ENCODE results near the gene WNK1.
"Not testable (repeated sequence)": the region's sequence is repeated elsewhere in the genome, so short reads cannot be mapped to it uniquely, and the experiment has no call there.

The WNK1 gene

DNA sequence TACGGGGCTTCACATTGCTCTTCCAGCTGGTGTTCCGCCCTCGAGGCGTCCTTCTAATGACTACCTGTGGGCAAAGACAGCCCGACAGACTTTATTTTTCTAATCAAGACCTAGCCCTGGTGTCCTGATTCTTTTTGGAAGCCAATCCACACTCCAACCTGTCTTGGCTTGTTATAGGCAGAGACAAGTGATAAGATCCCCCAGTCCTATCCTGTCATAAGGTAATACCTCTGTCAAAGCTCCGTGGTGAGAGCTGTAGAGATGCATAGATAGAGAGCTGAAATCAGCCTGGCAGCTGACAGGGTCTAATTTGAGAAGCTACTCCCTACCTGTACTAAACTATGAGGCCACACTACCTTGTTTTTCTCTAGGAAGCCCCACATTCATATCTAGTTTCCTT, 11.5 kb upstream of the WNK1 start:
- in situ Hi-C loops (cut with MboI; ENCODE audit: low sequenced_read_pairs) = no loop called here

DNA sequence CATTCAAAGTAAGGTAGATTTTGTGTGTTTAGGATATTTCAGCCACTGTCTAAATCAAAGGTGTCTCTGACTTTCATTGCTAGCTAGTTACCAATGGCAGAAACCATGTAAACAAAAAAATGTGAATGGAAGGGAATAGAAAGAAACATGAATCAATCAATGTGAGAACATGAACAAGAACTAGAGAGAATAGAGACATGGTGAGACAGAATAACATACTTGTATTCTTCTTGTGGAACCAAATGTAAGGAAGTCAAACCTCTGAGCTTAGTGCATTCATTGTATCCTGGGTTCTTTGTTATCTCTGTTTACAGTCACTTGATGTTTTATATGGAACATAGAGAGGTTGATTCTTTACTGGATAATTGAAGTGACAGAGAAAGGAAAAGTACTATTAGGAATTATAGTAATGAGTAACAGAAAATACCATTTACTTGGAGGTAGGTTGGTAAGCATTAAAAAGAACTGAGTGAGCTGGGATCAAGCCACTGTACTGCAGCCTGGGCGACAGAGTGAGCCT, 2.6 kb upstream of the WNK1 start:
- in situ Hi-C loops (cut with MboI; ENCODE audit: low sequenced_read_pairs) = no loop called here

DNA sequence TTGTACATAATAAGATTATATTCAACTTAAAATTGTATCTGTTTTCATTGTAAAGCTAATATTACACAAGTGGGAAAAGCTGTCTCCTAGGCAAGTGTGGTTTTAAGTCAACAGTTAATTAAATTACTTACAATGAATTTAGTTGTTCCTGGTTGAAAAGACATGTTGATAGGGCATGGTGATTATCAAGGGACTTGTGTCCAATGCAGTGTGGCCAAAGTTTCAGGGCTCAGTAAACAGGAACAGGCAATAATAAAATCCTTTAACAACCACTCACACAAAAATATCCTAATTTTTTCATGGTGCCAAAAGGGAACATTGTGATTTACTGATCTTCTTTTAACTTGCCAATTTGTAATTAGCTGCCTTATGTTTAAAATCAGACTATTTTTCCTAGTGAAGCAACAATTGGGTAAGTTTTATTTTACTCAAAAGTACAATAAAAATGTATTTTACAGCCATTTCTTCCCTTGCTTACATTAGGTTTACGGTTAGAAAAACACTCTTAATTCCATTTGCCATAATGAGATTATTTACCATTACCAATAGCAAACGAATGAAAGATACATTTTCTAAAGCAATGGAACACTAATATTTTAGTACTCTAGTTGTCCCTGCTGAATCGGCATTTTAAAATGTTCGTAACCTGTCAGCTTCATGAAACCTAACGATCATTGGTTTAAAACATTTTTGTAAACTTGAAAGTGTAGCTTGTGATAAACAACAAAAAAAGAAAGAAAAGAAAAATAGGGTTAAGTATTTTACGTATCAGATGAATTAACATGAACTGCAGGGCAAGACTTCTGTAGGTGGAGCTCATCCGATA, 1.8 kb upstream of the WNK1 start:
- in situ Hi-C loops (cut with MboI; ENCODE audit: low sequenced_read_pairs) = no loop called here

DNA sequence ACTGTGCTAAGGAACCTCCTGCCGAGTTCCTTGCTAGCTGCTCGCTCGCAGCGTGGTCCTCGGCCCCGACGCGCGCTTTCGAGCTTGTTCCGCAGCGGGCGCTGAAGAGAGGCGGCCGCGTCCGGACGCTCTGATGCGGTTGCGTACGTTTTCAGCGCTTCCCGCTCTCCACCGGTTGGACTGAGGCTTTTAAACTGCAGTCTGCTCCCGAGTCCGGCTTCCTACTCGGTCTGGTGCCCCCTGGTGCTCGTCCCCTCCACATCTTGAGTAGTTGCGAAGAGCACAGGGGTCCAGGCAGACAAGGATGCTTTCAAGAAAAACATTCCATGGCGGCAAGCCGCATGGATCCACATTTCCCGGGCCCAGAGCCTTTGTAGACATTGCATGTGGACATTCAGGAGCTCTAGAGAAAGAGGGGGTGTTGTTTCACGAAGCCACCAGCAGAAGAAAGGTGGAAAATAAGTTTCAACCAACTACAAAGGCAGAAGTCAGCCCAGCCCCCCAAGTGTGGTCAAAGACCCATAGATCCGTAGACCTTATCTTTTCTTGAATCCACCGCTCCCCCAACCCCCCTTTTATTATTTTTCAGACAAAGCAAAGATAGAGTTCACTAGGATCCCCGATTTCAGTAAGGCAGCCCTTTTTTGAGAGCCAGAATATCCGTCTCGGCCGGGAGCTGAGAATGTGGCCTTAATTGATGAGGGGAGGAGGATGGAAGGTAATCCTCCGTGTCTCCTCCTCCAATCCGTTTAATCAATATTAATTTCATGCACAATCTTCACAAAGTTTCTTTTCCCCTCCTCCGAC, 984 bp upstream of the WNK1 start:
- in situ Hi-C loops (cut with MboI; ENCODE audit: low sequenced_read_pairs) = no loop called here

DNA sequence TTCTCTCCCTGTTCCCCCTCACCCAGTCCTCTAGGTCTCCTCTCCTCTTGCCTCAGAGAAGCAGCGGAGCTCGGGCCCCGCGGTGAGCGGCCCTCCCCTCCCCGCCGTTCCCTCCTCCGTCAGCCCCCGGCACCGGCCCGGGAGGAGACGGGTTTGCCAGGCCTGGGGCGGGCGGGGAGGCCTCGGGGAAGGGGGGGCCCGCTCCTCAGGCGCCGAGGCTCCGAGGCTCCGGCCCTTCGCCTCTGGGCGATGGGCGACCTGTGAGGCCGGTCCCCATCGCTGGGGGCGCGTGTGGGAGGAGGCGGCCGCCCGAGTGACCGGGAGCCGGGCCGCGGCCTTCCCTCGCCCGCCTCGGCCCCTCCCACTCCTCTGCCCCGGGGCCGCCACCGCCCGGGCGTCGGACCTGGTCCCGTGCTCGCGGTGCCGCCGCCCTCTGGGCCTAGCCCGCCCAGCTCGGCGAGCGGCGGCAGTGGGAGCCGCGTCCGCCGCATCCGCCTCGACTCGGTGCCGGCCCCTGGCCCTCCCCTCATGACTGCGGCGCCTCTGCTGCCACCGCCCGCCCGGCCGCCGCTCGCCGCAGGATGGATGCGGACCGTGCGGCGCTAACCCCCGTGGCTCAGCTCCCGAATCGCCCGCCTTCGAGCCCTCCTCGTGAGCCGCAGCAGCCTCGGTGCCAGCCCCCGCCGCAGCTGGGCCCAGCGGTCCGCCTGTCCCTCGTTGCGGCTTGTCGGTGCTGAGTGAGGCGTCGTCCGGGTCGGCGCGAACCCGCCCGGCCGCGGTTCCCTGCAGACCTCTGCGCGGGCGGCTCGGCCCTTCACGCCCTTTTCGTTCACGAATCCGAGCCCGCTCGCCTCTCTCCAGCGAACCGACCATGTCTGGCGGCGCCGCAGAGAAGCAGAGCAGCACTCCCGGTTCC, 574 bp downstream of the WNK1 start:
- in situ Hi-C loops (cut with MboI; ENCODE audit: low sequenced_read_pairs) = no loop called here

DNA sequence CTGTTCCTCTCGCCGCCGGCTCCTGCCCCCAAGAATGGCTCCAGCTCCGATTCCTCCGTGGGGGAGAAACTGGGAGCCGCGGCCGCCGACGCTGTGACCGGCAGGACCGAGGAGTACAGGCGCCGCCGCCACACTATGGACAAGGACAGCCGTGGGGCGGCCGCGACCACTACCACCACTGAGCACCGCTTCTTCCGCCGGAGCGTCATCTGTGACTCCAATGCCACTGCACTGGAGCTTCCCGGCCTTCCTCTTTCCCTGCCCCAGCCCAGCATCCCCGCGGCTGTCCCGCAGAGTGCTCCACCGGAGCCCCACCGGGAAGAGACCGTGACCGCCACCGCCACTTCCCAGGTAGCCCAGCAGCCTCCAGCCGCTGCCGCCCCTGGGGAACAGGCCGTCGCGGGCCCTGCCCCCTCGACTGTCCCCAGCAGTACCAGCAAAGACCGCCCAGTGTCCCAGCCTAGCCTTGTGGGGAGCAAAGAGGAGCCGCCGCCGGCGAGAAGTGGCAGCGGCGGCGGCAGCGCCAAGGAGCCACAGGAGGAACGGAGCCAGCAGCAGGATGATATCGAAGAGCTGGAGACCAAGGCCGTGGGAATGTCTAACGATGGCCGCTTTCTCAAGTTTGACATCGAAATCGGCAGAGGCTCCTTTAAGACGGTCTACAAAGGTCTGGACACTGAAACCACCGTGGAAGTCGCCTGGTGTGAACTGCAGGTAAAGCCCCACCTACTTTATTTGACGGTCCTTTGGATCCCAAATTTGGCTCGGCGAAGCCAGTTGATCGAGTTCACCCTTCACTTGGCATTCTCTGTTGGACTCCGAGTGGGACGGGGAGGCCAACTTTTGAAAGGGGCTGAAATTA, 1.5 kb downstream of the WNK1 start:
- in situ Hi-C loops (cut with MboI; ENCODE audit: low sequenced_read_pairs) = no loop called here

DNA sequence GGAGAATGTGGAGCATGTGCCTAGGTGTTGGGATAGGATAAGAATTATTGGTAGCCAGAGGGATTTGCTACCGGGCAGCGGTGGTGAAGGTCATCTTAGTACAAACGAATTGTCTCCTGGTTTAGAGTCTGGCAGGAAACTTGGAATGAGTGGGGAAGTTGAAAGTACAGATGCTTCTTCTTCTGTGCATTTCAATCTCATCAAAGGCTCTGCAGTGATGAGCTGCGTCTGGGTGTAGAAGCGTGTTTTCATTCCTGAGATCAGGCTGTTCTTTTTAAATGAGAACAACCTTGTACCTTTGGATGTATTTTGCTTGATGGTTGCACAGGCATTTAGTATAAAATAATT, 2.1 kb downstream of the WNK1 start:
- in situ Hi-C loops (cut with MboI; ENCODE audit: low sequenced_read_pairs) = no loop called here

DNA sequence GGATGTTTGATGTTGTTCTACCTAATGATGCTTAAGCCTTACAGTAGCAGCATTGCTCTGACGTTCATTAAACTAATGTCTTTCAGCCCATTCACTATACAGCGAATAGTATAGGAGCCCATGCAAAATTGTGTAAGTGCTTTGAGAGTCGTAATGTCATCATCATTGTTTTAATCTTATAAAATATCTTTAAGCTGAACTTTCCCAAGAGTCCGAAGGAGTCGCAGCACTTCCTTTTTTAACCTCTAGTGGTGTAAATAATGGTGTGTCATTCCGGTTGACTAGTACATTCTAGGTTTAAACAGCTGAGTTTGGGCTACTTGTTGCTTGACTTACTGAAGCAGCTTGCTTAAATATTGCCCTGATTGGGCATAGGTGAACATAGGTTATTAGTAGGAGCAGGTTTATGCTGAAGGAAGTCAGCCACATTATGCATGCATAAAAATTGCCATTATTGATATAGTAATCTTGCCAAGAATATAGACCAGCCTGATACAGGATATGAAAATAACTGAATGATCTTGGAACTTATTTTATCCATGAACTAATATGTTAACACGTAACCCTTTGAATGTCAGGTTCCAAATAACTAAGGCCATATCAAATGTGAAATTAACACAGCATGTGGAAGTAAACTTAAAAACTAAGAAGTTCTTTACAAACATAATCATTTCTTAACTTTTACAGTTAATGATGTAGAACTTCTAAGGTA, 2.6 kb downstream of the WNK1 start:
- in situ Hi-C loops (cut with MboI; ENCODE audit: low sequenced_read_pairs) = no loop called here

DNA sequence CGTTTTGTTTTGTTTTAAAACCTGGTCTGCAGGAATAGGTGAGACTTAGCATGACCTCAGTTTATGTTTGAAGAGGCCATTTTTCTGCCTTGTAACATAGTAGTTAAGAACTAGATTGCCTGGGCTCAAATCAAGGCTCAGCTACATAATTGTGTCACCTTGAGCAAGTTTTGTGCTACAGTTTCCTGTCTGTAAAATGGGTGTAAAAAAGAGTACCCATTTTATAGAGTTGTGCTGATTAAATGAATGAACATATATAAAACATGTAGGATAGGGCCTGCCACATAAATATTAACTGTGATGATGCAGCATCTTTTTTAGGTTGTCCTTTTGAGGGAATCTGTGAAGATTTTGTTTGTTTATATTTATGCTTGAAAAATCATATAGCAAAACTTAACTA, 7.2 kb downstream of the WNK1 start:
- in situ Hi-C loops (cut with MboI; ENCODE audit: low sequenced_read_pairs) = no loop called here

DNA sequence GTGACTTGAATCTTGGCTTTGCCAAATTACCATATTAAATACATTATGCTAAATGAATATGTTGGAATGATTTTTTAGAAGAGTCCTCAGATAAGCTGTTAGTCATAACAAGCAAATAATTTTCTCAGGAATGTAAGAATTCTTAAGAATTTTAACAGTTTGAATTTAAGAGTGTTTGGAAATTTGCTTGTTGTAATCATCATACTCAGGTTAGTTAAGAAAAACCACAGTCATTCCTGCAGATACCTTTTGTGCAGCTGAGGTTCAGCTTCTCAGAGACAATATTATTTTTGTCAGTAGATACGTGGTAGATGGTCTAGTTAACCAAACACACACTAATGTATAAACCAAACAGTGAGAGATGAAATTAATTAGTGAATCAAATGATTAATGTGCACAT, 8.9 kb downstream of the WNK1 start:
- in situ Hi-C loops (cut with MboI; ENCODE audit: low sequenced_read_pairs) = no loop called here

DNA sequence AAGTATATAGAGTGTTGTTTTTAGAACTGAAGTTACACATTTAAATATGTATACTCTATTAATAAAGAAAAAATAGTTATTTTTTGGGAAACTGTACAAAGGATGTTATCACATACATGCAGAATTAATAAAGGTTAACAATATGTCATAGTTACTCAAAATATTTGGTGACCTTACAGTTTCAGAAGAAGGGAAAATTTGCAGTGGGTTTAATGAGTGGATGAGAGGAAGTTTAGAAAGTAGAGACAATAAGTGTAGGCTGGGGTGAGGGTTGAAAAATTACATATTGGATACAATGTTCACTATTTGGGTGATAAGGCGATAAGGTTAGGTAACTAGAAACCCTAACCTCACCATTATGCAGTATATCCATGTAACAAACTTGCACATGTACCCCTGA, 13.5 kb downstream of the WNK1 start:
- in situ Hi-C loops (cut with MboI; ENCODE audit: low sequenced_read_pairs) = no loop called here

DNA sequence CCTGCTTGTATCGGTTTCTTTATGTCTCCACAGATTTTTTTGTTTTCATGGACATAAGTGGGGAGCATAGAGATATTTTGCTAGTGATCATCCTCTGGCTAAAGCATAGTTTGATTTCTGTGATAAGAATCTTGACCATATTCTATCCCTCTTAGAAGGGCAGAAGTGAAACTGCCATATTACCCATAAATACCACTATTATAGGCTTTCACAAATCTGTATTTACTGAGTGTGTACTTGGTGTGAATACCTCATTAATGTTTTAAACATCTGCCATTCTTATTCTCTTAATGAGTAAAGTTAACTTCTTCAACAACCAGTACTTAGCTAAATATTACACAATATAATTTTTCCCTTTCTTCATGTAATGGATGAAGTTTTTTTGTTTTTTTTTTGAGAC, 16.1 kb downstream of the WNK1 start:
- in situ Hi-C loops (cut with MboI; ENCODE audit: low sequenced_read_pairs) = no loop called here

DNA sequence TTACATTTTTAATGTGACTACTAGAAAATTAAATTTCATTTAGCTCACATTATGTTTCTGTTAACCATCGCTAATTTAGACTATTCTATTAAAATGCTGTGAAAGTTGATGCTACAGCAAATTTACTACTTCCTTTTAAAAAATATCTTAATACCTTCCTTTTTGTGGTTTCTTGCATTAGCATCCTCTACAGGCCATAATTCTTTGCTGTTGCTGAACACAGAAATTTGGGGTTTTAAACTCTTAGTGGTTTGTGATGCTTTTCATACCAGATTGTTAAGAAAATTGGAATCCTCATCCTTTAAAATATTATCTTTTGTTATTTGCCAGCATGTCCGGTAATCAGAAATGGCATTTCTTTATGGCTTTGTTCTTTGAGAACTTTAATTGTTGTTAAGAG, 18.1 kb downstream of the WNK1 start:
- in situ Hi-C loops (cut with MboI; ENCODE audit: low sequenced_read_pairs) = no loop called here

DNA sequence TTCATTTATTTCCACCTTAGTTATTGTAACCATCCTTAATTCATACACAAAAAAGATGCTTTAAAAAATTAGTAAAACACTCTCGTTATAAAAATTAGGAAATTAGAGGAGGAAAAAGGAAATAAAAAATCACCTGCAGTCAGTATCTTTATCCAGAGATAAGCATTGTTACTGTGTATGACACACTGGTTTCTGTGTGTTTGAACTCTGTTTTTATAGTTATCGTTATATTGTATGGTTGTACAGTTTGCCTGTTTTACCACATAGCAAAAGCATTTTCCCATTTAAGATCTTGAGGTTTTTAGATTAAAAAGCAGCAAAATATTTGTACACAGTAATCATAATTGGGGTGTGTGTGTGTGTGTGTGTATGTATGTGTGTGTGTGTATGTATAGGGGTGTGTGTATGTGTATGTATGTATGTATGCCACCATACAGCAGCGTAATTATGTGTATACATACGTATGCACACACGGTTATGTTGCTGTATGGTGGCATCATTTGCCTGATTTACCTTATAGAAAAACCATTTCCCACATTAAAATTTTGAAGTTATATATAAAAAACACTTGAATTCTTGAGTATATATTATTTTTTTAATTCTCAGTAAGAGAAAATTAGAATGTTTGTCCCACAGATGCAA, 19.8 kb downstream of the WNK1 start:
- in situ Hi-C loops (cut with MboI; ENCODE audit: low sequenced_read_pairs) = no loop called here

DNA sequence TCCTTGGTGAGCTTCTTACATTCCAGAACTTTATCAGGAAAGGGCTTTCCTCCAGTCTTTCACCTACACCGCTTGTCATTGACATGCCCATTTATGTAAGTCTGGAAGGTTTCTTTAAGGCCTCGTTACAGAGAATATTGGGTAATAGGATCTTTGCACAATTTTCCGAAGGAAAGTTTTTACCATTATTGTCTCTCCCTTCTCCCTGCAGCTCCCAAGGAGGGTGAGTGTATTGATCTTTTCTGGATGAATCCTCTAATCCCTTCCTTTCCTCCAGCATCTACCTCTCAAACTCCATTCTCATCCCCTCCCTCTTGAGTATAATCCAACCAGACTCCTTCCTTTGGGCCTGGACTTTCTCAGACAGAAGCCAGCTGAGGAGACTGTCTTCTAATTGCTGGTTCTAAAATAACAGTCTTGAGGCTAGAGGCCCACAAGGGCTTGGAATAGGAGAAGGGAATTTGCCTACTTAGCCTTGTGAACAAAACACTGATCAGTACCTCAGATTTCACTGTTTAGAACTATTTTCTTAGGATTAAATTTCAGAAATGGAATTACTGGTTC, 21.8 kb downstream of the WNK1 start:
- in situ Hi-C loops (cut with MboI; ENCODE audit: low sequenced_read_pairs) = no loop called here

DNA sequence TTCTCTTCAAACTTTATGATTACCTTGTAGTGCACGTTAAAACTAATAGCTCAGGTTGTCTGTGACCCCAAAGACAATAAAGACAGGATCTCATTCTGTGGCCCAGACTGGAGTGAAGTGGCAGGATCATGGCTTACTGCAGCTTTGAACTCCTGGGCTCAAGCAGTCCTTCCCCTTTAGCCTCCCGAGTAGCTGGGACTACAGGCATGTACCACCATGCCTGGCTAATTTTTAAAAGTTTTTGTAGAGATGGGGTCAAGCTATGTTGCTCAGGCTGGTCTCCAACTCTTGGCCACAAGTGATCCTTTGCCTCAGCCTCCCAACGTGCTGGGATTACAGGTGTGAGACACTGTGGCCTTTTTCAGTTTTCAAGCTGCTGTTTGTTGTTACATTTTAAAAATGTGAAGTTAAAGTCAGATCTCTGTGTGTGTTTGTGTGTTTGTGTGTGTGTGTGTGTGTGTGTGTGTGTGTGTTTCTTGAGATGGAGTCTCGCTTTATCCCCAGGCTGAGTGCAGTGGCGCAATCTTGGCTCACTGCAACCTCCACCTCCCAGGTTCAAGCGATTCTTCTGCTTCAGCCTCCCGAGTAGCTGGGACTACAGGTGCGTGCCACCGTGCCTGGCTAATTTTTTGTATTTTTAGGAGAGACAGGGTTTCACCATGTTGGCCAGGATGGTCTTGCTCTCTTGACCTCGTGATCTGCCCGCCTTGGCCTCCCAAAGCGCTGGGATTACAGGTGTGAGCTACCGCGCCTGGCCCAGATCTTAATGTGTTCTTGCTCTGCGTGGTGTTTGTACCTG, 23.8 kb downstream of the WNK1 start:
- in situ Hi-C loops (cut with MboI; ENCODE audit: low sequenced_read_pairs) = not testable (repeated sequence)

DNA sequence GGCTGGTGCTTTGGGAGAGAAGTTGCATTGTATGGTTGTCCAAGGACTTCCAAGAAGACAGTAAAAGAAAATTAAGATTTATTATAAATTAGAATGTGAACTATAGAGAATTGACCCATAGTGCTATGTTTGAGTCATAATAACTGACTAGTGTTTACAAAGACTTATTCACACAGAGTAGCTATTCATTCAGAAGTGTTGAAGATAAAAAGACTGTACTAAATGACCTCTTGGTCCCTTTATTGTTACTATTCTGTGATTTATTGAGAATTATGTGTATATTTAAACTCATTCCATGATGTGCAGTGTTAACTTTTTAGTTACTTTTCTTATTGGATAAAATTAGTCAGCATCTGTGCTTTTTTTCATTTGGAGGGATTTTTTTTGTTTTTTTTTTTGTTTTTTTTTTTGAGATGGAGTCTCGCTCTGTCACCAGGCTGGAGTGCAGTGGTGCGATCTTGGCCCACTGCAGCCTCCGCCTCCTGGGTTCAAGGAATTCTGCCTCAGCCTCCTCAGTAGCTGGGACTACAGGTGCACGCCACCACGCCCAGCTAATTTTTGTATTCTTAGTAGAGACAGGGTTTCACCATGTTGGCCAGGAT, 24.5 kb downstream of the WNK1 start:
- in situ Hi-C loops (cut with MboI; ENCODE audit: low sequenced_read_pairs) = not testable (repeated sequence)
